ENCODE results near the gene PAPPA2. TPM values are rescaled to one million over a fixed set of nuclear protein-coding genes. Genes with fewer than 3 reads are reported as not detected.

Gene PAPPA2
- total RNA-seq, 4 donors from 2014 or later: under 0.01 to 1.5 TPM; not detected in 2

GRCh38 chr1:176857632-176858031 is 394.7 kb downstream of the PAPPA2 start:
- Histone ChIP-seq H3K36me3 (no peaks in the 10 kb centered on the region), H3K9me3 (no peaks in the 10 kb centered on the region), H3K4me3 (no peak overlapping the region), H3K4me1 (no peaks in the 10 kb centered on the region), H3K27me3 (no peaks in the 10 kb centered on the region), H3K27ac (no peak overlapping the region)
- intact Hi-C loops (cut with DNase I): no loop called here
- no peak for TF ChIP-seq POLR2A (IDR thresholded peaks at IDR 0.05)
- TF ChIP-seq CTCF (IDR thresholded peaks at IDR 0.05): no peak
- DNase-seq: no peak
- WGBS, 2 donors: 60 to 66% methylated on average over 4 of the region's 4 CpGs

GRCh38 chr1:176858433-176858916 is 395.5 kb downstream of the PAPPA2 start:
- intact Hi-C loops (cut with DNase I): no loop called here
- H3K4me1 ChIP-seq: no peaks in the 10 kb centered on the region
- no peaks in the 10 kb centered on the region for H3K9me3 ChIP-seq
- H3K27ac ChIP-seq: no peak overlapping the region
- H3K4me3 ChIP-seq: no peak overlapping the region
- H3K36me3 ChIP-seq: no peaks in the 10 kb centered on the region
- DNase-seq: no peak
- WGBS, 2 donors: 24 to 37% methylated on average over 4 of the region's 4 CpGs
- TF ChIP-seq CTCF (IDR thresholded peaks at IDR 0.05) (no peak), POLR2A (IDR thresholded peaks at IDR 0.05) (no peak)
- H3K27me3 ChIP-seq: no peaks in the 10 kb centered on the region

- no peaks in the 10 kb centered on the region for H3K4me1 ChIP-seq
- no peak for DNase-seq
- TF ChIP-seq POLR2A (IDR thresholded peaks at IDR 0.05): no peak
- TF ChIP-seq CTCF (IDR thresholded peaks at IDR 0.05): no peak
- H3K27me3 ChIP-seq: no peaks in the 10 kb centered on the region
- H3K9me3 ChIP-seq: no peaks in the 10 kb centered on the region
- no peak overlapping the region for H3K4me3 ChIP-seq
- no peak overlapping the region for H3K27ac ChIP-seq
- intact Hi-C loops (cut with DNase I): no loop called here
- no peaks in the 10 kb centered on the region for H3K36me3 ChIP-seq
- 56 to 60% methylated on average over 4 of the region's 4 CpGs for WGBS, 2 donors
Observed at GRCh38 chr1:176863613-176864012, 400.6 kb downstream of the PAPPA2 start.

- intact Hi-C loops (cut with DNase I): no loop called here
- H3K9me3 ChIP-seq: no peaks in the 10 kb centered on the region
- H3K4me3 ChIP-seq: no peak overlapping the region
- DNase-seq: no peak
- no peaks in the 10 kb centered on the region for H3K27me3 ChIP-seq
- H3K27ac ChIP-seq: no peak overlapping the region
- 77 to 90% methylated on average over 4 to 9 of the region's 9 CpGs for WGBS, 2 donors
- H3K36me3 ChIP-seq: no peaks in the 10 kb centered on the region
- TF ChIP-seq CTCF (IDR thresholded peaks at IDR 0.05) (no peak), POLR2A (IDR thresholded peaks at IDR 0.05) (no peak)
- H3K4me1 ChIP-seq: no peaks in the 10 kb centered on the region
Observed at GRCh38 chr1:176864211-176864610, 401.2 kb downstream of the PAPPA2 start.

- DNase-seq: no peak
- TF ChIP-seq POLR2A (IDR thresholded peaks at IDR 0.05) (no peak), CTCF (IDR thresholded peaks at IDR 0.05) (no peak)
- no peaks in the 10 kb centered on the region for H3K27me3 ChIP-seq
- intact Hi-C loops (cut with DNase I): no loop called here
- no peaks in the 10 kb centered on the region for H3K36me3 ChIP-seq
- no peaks in the 10 kb centered on the region for H3K9me3 ChIP-seq
- WGBS, 2 donors: 67 to 75% methylated on average over 1 of the region's 1 CpG
- H3K27ac ChIP-seq: no peak overlapping the region
- H3K4me1 ChIP-seq: no peaks in the 10 kb centered on the region
- no peak overlapping the region for H3K4me3 ChIP-seq
Observed at GRCh38 chr1:176866011-176866714, 403.2 kb downstream of the PAPPA2 start.
